ENCODE results near the gene ANKRD55.

ANKRD55 gene

DNA sequence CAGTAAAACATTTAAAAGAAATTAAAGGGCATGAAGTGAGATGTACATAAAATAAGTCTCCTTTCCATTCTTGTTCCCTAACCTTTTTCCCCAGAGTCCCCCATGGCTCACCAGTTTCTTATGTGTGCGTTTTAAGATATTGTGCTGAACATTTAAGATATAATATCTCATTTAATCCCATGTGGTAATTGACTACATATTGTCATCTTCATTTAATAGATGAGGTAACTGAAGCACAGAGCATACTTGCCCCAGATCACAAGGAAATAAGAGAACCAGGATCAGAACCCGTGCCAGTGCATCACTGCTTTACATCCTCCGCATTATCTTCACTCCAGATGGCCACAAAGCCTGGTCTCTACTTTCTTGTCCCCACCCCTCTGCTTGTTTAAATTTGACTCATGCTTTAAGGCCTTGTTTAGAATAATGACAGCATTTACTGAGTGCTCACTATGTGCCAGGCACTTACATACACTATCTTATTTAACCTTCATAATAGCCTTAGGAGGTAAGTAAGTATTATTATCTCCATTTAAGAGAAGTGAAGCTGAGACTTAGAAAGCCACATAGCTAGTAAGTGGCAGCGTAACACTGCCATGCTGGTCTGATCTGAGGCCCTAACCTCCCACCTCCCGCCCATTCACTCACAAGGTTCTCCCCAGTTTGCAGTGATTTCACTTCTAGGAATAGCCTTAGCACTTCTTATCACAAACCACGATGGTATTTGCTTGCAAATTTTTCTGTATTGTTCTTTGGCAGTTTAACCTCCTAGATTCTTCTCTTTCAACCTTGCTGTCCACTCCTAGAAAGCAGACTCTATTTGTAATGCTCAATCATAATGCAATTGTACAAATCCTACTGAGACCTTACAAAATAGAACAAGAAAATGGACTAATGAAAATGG lies 160.0 kb downstream of the ANKRD55 start:
- peak in 1 of 5 experiments; percentile 32 for DNase-seq

DNA sequence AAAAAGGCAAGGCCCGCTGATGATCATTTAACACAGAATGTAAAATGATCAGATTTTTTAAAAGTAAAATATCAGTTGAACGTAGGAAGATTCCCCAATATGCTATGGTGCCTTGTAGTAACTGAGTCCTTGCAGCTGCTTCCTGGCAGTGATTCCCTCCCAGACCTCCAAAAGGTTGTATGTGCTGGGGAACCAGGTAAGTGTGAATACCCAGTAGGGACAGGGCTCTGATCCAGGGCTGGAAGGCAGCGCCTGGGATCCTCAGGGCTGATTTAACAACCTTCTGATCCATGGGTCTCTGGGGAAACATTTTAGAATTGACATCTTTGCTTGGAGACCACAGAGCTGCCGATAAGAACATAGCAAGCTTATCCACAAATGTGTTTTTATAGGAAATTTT lies 161.7 kb downstream of the ANKRD55 start:
- DNase-seq: no peak

DNA sequence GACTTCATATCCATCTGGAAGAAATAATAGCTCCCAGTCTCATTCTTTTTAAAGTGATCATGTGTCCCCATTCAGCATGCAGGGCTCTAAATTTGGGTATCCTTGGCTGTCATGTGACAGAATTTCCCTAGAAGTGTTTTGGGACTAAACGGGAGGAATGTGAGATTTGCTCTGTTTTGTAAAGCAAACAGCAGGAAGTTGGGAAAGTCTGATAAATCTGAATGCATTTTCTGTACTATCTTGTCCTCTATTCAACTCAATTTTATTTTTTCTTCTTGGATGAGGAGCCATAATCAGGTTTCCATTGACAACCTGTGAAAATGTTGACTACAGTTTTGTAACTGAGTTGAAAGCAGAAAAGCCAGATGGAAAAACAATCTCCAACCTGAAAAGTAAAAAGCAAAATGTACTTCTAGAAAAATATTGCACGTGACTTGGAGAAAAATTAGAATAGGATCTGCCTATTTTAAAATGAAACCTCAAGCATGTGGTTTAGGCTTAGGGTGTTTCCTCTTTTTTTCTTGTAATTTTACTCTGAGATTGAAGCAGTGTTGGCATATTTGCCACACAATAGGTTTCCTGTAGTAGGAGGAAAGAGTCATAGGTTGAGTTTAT lies 162.2 kb downstream of the ANKRD55 start:
- DNase-seq: peak in 1 of 5 experiments; percentile 84

DNA sequence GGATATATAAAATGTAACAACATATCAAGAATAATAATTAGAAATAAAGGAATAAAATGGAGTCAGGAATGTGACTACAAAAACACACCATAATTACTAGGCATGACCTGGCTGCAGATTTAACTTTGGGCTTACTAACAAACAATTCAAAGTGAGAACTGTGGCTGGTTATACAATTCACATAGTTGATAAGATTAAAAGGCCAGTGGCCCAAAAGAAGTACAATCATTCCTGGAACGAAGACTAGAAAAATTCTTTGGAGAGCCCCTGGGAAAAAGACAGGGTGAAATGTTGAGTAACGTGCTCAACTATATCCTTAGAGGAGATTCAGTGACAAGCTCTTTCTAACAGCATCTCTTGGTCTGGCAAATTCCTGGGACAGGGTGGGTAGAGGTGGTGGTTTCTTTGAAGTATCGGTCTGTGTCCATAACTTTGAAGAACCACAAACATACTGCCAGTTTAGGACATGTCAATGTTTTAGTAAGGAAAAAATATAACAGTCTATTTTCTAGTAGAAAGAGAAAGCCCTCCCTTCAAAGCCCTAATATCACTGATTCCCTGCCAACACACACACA lies 163.4 kb downstream of the ANKRD55 start:
- no peak for DNase-seq

DNA sequence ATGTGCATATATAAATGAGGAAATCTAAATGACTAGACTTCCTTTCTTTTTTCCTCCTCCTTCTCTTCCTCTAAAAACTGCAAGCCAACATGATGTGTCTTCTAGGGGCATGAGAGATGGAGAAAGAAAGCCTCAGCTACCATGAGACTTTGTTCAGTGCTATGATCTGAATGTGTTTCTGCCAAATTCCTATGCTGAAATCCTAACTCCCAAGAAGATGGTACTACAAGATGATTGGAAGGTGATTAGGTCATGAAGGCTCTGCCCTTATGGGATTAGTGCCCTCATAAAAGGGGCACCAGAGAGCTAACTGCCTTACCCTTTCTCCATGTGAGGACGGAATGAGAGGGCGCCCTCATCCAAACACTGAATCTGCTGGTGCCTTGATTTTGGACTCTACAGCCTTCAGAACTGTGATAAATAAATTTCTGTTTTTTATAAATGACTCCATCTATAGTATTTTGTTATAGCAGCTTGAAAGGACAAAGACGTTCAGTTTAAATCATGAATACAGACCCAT lies 166.1 kb downstream of the ANKRD55 start:
- no peak for DNase-seq

DNA sequence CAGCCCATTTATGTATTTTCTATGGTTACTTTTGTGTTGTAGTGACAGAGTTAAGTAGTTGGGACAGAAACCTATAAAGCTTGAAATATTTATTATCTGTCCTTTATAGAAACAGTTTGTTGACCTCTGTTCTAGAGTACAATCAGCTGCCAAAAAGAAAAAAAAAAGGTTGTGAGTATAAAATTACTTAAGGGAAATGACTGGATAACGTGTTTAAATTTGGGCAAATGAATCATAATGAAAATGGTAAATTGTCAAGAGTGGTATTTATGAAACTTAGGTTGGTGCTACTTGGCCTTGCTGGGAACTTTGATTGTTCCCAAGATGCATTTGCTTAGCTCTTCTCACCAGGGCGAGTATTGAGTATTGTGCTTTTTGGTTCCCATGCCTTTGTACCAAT lies 168.1 kb downstream of the ANKRD55 start:
- DNase-seq: peak in 1 of 5 experiments; percentile 62

DNA sequence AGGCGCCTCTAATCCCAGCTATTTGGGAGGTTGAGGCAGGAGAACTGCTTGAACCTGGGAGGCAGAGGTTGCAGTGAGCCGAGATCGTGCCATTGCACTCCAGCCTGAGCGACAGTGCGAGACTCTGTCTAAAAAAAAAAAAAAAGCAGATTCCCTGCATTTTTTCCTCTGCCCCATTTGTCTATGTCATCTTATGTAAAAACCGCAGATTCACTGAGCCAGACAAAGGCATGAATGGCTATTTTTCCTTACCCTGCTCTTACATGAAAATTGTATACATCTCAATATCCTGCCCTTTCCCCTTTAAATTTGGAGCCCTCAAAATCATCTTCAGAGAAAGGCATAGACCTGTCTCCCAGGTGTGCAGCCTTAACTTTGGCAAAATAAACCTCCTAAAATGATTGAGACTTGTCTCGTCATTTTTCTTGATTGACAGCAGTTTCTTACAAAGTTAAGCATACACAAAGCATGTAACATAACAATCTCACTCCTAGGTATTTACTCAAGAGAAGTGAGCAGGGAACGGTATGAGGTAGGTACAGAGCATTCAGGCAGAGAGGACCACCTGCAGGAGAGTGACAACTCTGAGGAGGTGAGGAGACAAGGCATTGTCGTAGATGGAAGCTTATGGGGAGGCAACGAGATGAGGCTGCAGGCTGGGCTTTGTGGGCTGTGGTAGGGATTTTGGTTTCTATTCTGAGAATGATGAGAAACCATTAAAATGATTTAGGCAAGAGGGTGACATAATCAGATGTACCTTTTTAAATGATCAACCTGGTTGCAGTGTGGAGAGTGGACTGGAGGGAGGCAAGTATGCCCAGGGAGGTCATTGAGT lies 172.6 kb downstream of the ANKRD55 start:
- peak in 1 of 5 experiments; percentile 76 for DNase-seq

DNA sequence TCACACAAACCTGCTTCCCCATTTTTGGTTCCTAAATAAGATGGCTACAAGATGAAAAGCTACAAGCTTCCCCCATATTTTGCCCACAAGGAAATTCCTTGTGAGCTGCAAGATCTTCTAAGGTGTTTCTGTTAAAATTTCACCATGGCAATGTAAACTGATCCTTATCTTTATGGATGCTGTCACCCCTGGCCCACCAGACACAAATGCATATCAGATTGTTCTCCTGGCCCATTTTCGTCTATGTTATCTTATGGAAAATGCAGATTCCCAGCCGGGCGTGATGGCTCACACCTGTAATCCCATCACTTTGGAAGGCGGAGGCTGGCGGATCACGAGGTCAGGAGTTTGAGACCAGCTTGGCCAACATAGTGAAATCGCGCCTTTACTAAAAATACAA lies 173.3 kb downstream of the ANKRD55 start:
- no peak for DNase-seq

DNA sequence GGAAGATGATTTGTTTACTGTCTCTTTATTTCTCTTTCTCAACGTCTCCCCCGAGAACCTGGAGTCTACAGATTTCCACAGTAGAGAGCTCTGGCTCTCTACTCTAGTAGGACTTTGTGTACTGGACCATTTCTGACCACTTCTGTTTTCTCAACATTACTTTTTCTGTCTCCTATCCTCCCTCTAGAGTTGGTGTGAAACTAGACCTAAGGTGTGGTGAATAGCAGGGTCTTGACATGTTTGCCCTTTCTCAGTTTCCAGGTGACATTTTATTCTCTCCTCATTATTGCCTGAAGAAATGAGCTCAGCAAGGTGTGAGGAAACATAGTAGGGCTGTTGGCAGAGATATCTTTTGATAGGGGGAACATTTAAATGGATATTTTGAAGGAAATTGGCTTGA lies 176.3 kb downstream of the ANKRD55 start:
- no peak for DNase-seq

DNA sequence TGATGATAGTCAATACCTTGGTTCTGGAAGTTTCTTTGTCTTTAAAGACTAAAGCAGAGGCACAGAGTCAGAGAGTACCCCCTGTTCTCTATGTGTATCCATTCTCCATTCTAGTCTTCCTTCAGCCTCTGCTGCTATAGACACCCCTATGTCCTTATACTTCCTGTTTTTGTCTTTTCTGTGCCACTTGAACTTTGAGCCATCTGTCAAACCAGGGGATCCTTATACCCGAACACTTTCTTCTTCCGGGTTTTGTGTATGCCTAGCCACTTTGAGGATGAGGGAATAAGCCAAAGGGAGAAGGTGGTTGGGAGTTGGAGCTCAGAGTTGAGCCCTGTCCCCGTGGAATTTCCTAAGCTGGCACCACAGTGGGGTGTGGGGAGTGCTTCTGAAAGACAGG lies 177.3 kb downstream of the ANKRD55 start:
- peak in 1 of 5 experiments; percentile 20 for DNase-seq

DNA sequence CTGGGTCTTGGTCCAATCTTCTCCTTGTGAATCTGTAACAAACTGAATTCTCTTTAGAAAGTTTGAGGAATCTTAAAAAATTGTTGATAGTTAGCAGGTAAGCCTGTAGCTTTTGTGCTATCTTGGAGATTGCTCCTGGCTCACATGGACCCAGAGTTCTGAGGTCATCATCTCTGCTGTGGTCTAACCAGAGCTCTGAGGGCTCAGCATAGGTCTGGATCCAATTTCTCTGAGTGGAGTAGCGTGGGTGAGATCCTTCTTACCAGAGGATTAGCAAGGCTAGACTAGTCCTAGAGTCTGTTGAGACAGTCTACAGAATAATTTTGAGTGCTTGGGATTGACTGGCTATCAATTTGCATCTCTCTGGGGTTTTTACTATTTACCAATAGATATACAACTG lies 177.8 kb downstream of the ANKRD55 start:
- no peak for DNase-seq

DNA sequence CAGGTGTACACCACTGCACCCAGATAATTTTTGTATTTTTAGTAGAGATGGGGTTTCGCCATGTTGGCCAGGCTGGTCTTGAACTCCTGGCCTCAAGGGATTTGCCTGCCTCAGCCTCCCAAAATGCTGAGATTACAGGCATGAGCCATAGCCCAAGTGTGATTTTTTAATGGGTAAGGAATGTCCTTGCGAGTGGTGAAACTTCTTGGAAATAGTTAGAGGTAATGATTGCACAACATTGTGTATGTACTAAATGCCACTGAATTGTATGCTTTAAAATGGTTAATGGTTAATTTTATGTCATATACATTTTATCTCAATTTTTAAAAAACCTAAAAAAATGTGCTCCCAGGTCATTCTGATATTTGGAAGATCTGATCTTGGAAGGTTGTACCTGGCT lies 178.5 kb downstream of the ANKRD55 start:
- no peak for DNase-seq

DNA sequence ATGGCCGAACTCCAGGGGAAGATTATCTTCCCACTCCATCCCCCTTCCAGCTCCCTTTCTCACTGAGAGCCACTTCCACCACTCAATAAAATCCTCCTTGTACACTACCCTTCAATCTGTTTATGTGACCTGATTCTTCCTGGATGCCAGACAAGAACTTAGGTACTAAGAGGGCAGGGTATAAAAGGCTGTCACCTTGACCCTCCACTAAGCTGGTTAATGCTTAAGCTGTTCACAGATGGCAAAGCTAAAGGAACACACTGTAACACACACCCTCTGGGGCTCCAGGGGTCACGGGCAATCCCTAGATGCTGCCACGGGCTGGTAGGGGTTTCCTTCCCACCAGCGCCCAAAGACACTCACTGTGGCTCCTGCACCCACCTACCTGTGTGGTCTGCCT lies 179.8 kb downstream of the ANKRD55 start:
- DNase-seq: no peak

DNA sequence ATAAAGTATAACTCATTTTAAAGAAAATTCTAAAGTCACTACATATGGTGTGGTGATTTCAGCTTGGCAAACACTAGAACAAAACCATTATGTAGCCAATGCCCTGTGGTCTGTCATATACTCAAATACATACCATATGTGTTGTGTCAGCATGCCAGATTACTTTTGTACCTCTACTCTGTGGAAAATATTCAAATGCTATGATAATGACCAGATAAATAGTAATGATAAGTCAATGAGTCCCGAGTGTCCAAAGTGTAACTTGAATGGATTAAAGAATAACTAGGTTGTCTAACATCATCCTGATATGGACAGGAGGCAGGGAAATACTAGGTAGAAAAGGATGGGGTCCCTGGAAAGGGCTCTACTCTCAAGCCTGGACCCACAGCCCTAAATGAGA lies 180.4 kb downstream of the ANKRD55 start:
- DNase-seq: no peak

DNA sequence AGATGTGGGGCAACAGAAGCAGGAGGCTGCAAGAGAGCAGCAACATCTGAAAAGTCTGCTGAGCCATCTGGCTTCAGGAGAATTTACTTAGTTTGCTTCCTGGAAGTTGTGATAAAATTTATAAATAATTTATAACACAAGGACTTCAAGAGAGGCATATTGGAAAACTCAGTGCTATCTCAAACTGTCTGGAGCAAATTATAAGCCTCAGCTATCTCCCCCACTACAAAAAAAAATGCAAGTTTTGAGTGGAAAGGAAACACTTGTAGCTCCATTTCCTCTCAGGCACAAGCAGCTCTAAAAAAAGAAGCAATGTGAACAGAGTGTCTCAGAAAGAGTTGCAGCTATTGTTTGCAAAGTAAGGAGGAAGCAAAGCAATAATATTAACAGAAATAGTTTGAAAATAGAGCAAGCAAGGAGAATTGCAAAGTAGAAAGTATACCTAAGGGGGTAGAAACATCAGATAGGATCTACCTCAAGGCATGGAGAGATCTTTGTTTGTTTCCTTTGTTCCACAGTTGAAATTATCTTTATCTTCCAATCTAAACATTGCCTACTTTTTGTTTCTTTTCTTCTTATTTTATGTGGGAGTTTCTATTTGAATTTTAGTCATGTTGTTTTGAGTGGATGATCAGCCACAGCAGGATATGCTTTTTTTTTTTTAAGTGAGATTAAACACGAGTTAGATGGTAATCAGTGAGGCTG lies 182.4 kb downstream of the ANKRD55 start:
- DNase-seq: peak in 1 of 5 experiments; percentile 85
